Esophagus squamous epithelium (tissue), 4 donors: Measurements from ENCODE around the gene LOXL1.

Experiments
- POLR2A ChIP-seq, 4 donors: fragments of 450-650 bp; IDR thresholded peaks; one replicate each; pipeline ENCODE4 v1.6.1; 2017; ENCODE audit warnings: antibody characterized with exemption in 4 of 4, mild to moderate bottlenecking in 4 of 4, moderate library complexity in 3 of 4
- TF ChIP-seq, protein P1 (sequence below), 6 experiments: fragments of 450-650 bp in 4 of 6; fragments of 200-600 bp in 2 of 6; sonication (generic) in 2 of 6; IDR thresholded peaks; one replicate each; pipeline ENCODE4 v1.5.1; 2016 to 2019; ENCODE audit warnings: antibody characterized with exemption in 6 of 6, mild to moderate bottlenecking in 4 of 6, moderate library complexity in 4 of 6

DNA sequence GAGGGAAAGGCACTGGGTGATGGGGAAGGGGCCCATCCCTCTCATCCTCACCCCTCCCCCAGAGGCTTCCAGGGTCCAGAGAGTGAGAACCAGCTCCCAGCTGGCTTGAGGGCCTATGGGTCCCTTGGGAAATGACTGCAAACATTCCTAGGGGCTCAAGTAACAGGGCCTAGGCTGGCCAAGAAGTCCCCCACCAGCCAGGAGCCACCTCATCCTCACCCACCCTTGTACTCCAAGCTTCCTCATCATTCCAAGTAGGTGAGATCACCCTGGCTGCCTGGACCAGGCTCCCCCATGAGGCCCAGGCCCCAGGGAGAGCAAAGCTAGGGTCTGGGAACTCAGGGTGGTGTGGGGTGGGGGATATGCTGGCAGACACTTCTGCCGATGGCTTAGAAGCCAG is 14.8 kb downstream of the LOXL1 start:
- no peak for TF ChIP-seq POLR2A (IDR thresholded peaks at IDR 0.05)
- TF ChIP-seq, protein P1, sequence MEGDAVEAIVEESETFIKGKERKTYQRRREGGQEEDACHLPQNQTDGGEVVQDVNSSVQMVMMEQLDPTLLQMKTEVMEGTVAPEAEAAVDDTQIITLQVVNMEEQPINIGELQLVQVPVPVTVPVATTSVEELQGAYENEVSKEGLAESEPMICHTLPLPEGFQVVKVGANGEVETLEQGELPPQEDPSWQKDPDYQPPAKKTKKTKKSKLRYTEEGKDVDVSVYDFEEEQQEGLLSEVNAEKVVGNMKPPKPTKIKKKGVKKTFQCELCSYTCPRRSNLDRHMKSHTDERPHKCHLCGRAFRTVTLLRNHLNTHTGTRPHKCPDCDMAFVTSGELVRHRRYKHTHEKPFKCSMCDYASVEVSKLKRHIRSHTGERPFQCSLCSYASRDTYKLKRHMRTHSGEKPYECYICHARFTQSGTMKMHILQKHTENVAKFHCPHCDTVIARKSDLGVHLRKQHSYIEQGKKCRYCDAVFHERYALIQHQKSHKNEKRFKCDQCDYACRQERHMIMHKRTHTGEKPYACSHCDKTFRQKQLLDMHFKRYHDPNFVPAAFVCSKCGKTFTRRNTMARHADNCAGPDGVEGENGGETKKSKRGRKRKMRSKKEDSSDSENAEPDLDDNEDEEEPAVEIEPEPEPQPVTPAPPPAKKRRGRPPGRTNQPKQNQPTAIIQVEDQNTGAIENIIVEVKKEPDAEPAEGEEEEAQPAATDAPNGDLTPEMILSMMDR (IDR thresholded peaks at IDR 0.05): no peak
